ENCODE data around the gene FREY1.
A peak's percentile ranks its signal among the peaks of the same experiment; 100 is the strongest.

FREY1 gene

GRCh38 chr11:45870706-45871105, 36.4 kb downstream of the FREY1 start:
- Histone ChIP-seq H3K27me3 (ENCODE audit: control insufficient read depth, insufficient read depth, low read length, poor library complexity, severe bottlenecking) (no peaks in the 10 kb centered on the region), H3K4me3 (ENCODE audit: insufficient read depth, low read depth, low read length) (no peak overlapping the region), H3K36me3 (ENCODE audit: control insufficient read depth, insufficient read depth, low read length) (peaks cover 23% of the 10 kb centered on the region), H3K27ac (ENCODE audit: insufficient read depth, low read depth, low read length, poor library complexity, severe bottlenecking) (no peak overlapping the region), H3K4me1 (ENCODE audit: control insufficient read depth, insufficient read depth, low read length) (no peaks in the 10 kb centered on the region), H3K9me3 (ENCODE audit: control insufficient read depth, low read length) (no peaks in the 10 kb centered on the region)
- 96 to 98% methylated on average over 4 of the region's 4 CpGs for WGBS, 2 experiments

- 90 to 92% methylated on average over 12 of the region's 12 CpGs for WGBS, 2 experiments
- Histone ChIP-seq H3K27me3 (ENCODE audit: control insufficient read depth, insufficient read depth, low read length, poor library complexity, severe bottlenecking) (no peaks in the 10 kb centered on the region), H3K9me3 (ENCODE audit: control insufficient read depth, low read length) (no peaks in the 10 kb centered on the region), H3K27ac (ENCODE audit: insufficient read depth, low read depth, low read length, poor library complexity, severe bottlenecking) (no peak overlapping the region), H3K4me1 (ENCODE audit: control insufficient read depth, insufficient read depth, low read length) (no peaks in the 10 kb centered on the region), H3K36me3 (ENCODE audit: control insufficient read depth, insufficient read depth, low read length) (peaks cover 23% of the 10 kb centered on the region), H3K4me3 (ENCODE audit: insufficient read depth, low read depth, low read length) (no peak overlapping the region)
These were observed 37.5 kb downstream of the FREY1 start for GRCh38 chr11:45869551-45869950.

- Histone ChIP-seq H3K4me3 (ENCODE audit: insufficient read depth, low read depth, low read length) (no peak overlapping the region), H3K27me3 (ENCODE audit: control insufficient read depth, insufficient read depth, low read length, poor library complexity, severe bottlenecking) (no peaks in the 10 kb centered on the region), H3K36me3 (ENCODE audit: control insufficient read depth, insufficient read depth, low read length) (peaks cover 54% of the 10 kb centered on the region), H3K27ac (ENCODE audit: insufficient read depth, low read depth, low read length, poor library complexity, severe bottlenecking) (no peak overlapping the region), H3K9me3 (ENCODE audit: control insufficient read depth, low read length) (no peaks in the 10 kb centered on the region), H3K4me1 (ENCODE audit: control insufficient read depth, insufficient read depth, low read length) (peaks cover 12% of the 10 kb centered on the region)
These were observed 43.0 kb downstream of the FREY1 start for GRCh38 chr11:45864041-45864440.

- Histone ChIP-seq H3K4me1 (ENCODE audit: control insufficient read depth, insufficient read depth, low read length) (peaks cover 25% of the 10 kb centered on the region), H3K27me3 (ENCODE audit: control insufficient read depth, insufficient read depth, low read length, poor library complexity, severe bottlenecking) (no peaks in the 10 kb centered on the region), H3K36me3 (ENCODE audit: control insufficient read depth, insufficient read depth, low read length) (peaks cover 38% of the 10 kb centered on the region), H3K27ac (ENCODE audit: insufficient read depth, low read depth, low read length, poor library complexity, severe bottlenecking) (no peak overlapping the region), H3K4me3 (ENCODE audit: insufficient read depth, low read depth, low read length) (no peak overlapping the region), H3K9me3 (ENCODE audit: control insufficient read depth, low read length) (no peaks in the 10 kb centered on the region)
- 96 to 97% methylated on average over 10 of the region's 10 CpGs for WGBS, 2 experiments
These were observed 46.1 kb downstream of the FREY1 start for GRCh38 chr11:45860764-45861510.

- H3K27ac ChIP-seq (ENCODE audit: insufficient read depth, low read depth, low read length, poor library complexity, severe bottlenecking): no peak overlapping the region
- H3K9me3 ChIP-seq (ENCODE audit: control insufficient read depth, low read length): no peaks in the 10 kb centered on the region
- H3K4me1 ChIP-seq (ENCODE audit: control insufficient read depth, insufficient read depth, low read length): peaks cover 25% of the 10 kb centered on the region
- no peaks in the 10 kb centered on the region for H3K27me3 ChIP-seq (ENCODE audit: control insufficient read depth, insufficient read depth, low read length, poor library complexity, severe bottlenecking)
- no peak overlapping the region for H3K4me3 ChIP-seq (ENCODE audit: insufficient read depth, low read depth, low read length)
- WGBS, 2 experiments: 88 to 98% methylated on average over 5 of the region's 5 CpGs
- H3K36me3 ChIP-seq (ENCODE audit: control insufficient read depth, insufficient read depth, low read length): peaks cover 38% of the 10 kb centered on the region
These were observed 46.7 kb downstream of the FREY1 start for GRCh38 chr11:45860348-45860747.

GRCh38 chr11:45859661-45860140, 47.4 kb downstream of the FREY1 start:
- Histone ChIP-seq H3K27ac (ENCODE audit: insufficient read depth, low read depth, low read length, poor library complexity, severe bottlenecking) (peak overlapping the region; percentile 53), H3K9me3 (ENCODE audit: control insufficient read depth, low read length) (no peaks in the 10 kb centered on the region), H3K4me1 (ENCODE audit: control insufficient read depth, insufficient read depth, low read length) (peaks cover 31% of the 10 kb centered on the region), H3K4me3 (ENCODE audit: insufficient read depth, low read depth, low read length) (no peak overlapping the region), H3K27me3 (ENCODE audit: control insufficient read depth, insufficient read depth, low read length, poor library complexity, severe bottlenecking) (no peaks in the 10 kb centered on the region), H3K36me3 (ENCODE audit: control insufficient read depth, insufficient read depth, low read length) (peaks cover 38% of the 10 kb centered on the region)
- 30 to 32% methylated on average over 12 of the region's 12 CpGs for WGBS, 2 experiments

GRCh38 chr11:45858751-45859398, 48.2 kb downstream of the FREY1 start:
- no peak overlapping the region for H3K4me3 ChIP-seq (ENCODE audit: insufficient read depth, low read depth, low read length)

GRCh38 chr11:45857961-45858474, 49.1 kb downstream of the FREY1 start:
- no peak overlapping the region for H3K4me3 ChIP-seq (ENCODE audit: insufficient read depth, low read depth, low read length)
- peaks cover 23% of the 10 kb centered on the region for H3K36me3 ChIP-seq (ENCODE audit: control insufficient read depth, insufficient read depth, low read length)
- H3K4me1 ChIP-seq (ENCODE audit: control insufficient read depth, insufficient read depth, low read length): peaks cover 32% of the 10 kb centered on the region

More at GRCh38 chr11:45858751-45859398, 48.2 kb downstream of the FREY1 start:
- Histone ChIP-seq H3K9me3 (ENCODE audit: control insufficient read depth, low read length) (no peaks in the 10 kb centered on the region), H3K27me3 (ENCODE audit: control insufficient read depth, insufficient read depth, low read length, poor library complexity, severe bottlenecking) (no peaks in the 10 kb centered on the region), H3K27ac (ENCODE audit: insufficient read depth, low read depth, low read length, poor library complexity, severe bottlenecking) (no peak overlapping the region), H3K4me1 (ENCODE audit: control insufficient read depth, insufficient read depth, low read length) (peaks cover 32% of the 10 kb centered on the region), H3K36me3 (ENCODE audit: control insufficient read depth, insufficient read depth, low read length) (peaks cover 32% of the 10 kb centered on the region)
- WGBS, 2 experiments: 90 to 97% methylated on average over 5 of the region's 5 CpGs

More at GRCh38 chr11:45857961-45858474, 49.1 kb downstream of the FREY1 start:
- H3K9me3 ChIP-seq (ENCODE audit: control insufficient read depth, low read length): no peaks in the 10 kb centered on the region
- no peaks in the 10 kb centered on the region for H3K27me3 ChIP-seq (ENCODE audit: control insufficient read depth, insufficient read depth, low read length, poor library complexity, severe bottlenecking)
- 82 to 90% methylated on average over 2 of the region's 2 CpGs for WGBS, 2 experiments
- H3K27ac ChIP-seq (ENCODE audit: insufficient read depth, low read depth, low read length, poor library complexity, severe bottlenecking): peak overlapping the region; percentile 30

Measured in ectodermal cell (in vitro differentiated cells).